ENCODE data around the gene GP5.

GP5 gene

DNA sequence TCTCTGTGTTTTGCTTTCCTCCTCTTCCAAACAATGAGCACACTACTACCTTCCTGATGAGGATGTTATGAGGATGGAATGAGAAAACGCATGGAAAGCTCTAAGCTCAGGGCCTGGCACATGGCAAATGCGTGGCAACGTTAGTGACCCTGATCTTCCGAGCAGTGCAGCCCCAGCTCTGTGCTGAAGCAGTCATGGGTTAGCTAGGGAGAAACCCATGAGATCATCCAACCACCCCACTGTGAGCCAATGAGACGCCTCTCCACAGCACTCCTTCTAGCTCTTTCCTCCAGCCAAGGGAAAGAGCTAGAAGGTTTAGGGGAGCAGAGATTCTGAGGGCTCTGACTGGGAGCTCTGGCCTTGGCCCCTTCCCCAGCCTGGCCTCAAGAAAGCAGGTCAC is 52.4 kb downstream of the GP5 start:
- no peak for DNase-seq

DNA sequence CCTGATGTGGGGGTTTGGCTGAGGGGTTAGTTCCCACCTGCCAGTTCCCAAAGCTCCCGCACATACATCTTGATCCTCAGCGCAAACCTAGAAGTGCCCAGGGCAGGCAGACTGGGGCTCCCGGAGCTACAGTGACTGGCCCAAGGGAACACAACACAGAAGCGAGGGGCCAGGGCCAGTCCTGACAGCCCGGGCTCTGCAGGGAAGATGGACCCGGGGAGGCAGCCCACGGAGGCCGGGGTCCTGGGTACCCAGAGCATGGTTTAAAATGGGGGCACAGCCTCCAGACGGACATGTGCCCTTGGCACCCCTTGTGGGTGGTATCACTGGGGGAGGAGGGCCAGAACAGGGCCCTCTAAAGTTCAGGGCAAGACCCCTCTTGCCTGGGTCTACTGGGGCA is 53.0 kb downstream of the GP5 start:
- DNase-seq = no peak
